LHCN-M2 (cell line): ENCODE data around the gene PDZRN3. TPM values are rescaled to one million over a fixed set of nuclear protein-coding genes. Genes with fewer than 3 reads are reported as not detected.

Experiments
- DNase-seq: peaks from one replicate; pipeline ENCODE4 v3.0.0-alpha.2; 2012; ENCODE audit warnings: low read depth
- total RNA-seq: library from RNA; depleted of rRNA; stranded (reverse); fragments of >200 nt; gene quantifications from 2 replicates; pipeline ENCODE4 v1.2.3, GENCODE V29; 2014

Gene PDZRN3
- total RNA-seq, 1 experiment from 2014 or later, result 6.7 TPM

GRCh38 chr3:73525591-73525990 lies 99.2 kb downstream of the PDZRN3 start:
- DNase-seq, result no peak

DNA sequence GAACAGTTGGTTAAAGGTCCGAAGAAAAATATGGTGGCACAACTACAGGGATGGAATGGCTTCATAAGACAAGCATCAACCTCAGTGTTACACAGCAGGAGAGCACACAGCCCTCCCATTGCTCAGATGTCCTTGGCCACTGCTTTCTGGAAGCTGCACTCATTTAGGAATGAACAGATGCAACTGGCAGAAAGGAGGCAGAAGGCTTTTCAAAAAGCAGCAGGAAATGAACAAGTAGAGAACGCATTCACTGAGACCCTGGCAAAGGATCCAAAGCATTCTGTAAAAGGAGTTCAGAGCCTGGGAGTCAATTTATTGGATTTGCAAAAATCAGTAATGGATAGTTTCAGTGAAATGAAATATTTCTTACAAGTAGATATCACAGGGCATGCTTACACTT lies 101.1 kb downstream of the PDZRN3 start:
- no peak for DNase-seq

GRCh38 chr3:73521734-73522336 lies 102.9 kb downstream of the PDZRN3 start:
- no peak for DNase-seq

GRCh38 chr3:73520931-73521461 lies 103.7 kb downstream of the PDZRN3 start:
- no peak for DNase-seq

DNA sequence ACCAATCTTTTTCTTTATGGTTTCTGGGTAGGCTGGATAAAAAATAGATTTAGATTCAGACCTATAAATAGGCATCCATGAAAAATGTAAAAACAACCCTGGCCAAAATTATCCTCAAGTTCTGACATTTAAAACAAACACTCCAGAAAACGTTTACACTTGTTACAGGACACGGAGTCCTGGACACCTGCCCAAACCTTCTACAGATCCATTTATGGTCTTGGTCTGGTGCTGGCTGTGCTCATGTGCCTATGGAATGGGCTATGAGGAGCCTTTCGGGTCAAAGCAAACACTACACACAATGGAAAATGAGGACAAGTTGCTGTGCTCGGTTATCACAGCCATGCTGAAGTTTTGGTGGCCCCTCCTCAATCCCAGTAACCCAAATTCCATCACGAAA lies 108.1 kb downstream of the PDZRN3 start:
- no peak for DNase-seq

GRCh38 chr3:73513260-73513659 lies 111.5 kb downstream of the PDZRN3 start:
- DNase-seq, result no peak

DNA sequence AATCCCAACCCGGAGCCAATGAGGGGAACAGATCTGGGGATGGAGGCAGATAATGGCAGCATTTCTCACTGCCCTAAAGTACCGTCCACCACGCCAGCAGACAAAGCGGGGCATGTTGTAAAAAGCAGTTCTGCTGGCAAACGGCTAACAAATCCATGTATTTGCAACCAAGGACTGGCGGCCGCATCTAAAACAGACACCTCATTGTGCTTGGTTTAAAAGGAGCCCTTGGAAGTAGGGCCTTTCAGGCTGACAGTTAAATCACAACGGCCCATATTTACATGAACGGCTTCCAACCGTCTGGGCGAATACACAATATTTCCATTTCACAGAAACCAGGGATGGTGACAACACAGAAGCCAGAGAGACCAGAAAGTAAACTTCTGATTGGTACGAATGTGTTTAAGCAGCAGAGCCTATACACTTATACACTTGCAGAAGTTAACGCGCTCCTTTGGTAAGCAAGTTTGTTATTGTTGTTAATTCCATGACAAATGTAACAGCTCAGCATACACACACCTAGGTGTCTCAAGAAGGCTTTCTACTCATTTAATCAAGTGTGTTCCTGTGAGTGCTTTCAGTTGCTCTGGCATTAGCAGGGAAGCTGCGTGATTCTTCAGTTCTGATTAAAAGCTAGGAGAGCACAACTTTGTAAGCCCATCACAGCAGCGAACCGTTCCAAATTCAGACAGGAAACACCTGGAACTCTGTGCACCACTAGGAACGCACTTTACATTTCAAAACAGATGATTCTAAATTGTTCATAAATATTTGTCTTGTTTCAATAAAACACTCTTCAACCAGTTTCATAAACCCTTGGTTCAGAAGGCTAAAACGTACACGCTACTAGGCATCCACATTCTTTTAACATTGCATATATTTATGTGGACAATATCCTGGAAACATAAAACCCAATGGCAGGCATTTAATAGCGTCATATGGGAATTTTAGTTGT lies 112.9 kb downstream of the PDZRN3 start:
- no peak for DNase-seq

DNA sequence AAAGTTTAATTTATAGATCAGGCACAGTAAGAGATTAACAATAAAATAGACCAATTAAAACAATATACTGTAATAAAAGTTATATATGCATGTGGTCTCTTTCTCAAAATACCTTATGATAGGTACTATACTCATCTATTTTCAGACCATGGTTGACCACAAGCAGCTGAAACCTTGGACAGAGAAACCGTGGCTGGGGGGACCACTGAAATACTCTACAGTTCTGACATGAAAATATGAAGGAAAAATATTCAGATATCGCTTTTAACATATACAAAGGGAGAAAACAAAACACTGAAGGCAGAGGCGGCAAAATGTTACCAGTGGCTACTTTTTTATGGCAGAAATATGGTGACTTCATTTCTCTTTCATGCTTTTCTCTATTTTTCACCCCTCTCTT lies 114.0 kb downstream of the PDZRN3 start:
- DNase-seq, result no peak

GRCh38 chr3:73510334-73510733 lies 114.4 kb downstream of the PDZRN3 start:
- DNase-seq, result no peak

- no peak for DNase-seq
Observed at GRCh38 chr3:73509816-73510215, 114.9 kb downstream of the PDZRN3 start.

- DNase-seq, result no peak
Observed at GRCh38 chr3:73509066-73509465, 115.7 kb downstream of the PDZRN3 start.

DNA sequence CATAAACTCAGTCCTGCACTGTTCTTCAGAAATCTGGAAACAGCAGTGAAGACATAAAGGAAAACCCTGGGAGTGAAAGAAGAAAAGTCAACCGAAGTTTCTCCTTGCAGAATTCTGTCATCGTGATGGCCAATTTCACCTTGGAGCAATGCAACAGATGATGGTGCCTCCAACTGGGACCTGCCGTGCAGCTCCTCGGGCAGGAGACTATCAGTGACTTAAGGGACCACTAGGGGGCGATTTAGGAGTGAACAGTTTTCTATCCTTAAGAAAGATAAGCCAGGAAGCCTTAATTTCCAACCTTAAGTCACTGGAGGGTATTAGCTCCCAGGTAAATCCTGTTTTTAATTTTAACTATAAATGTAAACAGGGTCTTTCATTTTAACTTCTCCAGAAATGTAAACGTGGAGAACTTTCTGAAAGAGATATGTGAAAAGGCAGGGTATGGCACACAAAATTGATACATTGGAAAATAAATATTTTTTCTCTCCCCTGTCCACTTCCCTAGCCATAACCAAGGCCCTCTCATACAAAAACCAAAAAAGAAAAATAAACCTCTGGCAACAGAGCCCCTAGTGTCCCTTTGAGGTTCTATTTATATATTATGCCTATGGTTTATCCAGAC lies 116.3 kb downstream of the PDZRN3 start:
- DNase-seq, result peak; percentile 62

GRCh38 chr3:73504852-73505251 lies 119.9 kb downstream of the PDZRN3 start:
- no peak for DNase-seq

DNA sequence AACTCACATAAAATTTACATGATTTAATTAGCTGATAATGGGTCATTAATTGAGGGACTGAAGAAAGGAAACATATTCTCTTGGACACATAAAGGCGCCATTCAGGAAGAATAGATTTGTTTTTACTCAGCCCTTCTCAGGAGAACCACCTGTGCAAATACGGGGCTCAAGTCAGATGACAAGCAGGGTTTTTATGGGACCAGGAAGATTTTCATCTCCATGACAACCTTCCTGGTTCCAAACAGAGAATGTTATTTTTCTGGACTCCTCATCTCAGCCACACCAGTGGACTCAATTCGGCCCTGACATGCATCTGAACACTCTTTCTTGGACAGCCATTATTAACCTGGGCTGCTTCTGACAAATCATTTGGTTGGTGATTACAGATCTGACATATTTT lies 120.5 kb downstream of the PDZRN3 start:
- no peak for DNase-seq

DNA sequence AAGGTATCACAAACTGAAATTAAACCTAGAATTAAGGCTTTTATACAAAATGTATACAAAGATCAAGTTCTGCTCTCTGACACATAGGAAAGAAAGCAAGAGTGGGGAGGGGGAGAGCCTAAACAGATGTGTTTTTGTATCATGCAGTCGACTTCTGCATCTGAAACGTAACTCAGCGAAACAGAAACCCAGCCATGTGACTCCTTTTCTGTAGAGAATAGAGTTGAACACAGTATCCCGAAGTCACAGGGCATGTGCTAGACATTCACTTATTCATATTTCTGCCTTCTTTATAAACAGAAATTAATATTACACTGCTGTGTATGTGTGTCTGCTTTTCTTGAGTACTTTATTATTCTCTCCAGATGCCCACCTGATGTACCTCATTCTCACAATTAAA lies 121.0 kb downstream of the PDZRN3 start:
- no peak for DNase-seq

DNA sequence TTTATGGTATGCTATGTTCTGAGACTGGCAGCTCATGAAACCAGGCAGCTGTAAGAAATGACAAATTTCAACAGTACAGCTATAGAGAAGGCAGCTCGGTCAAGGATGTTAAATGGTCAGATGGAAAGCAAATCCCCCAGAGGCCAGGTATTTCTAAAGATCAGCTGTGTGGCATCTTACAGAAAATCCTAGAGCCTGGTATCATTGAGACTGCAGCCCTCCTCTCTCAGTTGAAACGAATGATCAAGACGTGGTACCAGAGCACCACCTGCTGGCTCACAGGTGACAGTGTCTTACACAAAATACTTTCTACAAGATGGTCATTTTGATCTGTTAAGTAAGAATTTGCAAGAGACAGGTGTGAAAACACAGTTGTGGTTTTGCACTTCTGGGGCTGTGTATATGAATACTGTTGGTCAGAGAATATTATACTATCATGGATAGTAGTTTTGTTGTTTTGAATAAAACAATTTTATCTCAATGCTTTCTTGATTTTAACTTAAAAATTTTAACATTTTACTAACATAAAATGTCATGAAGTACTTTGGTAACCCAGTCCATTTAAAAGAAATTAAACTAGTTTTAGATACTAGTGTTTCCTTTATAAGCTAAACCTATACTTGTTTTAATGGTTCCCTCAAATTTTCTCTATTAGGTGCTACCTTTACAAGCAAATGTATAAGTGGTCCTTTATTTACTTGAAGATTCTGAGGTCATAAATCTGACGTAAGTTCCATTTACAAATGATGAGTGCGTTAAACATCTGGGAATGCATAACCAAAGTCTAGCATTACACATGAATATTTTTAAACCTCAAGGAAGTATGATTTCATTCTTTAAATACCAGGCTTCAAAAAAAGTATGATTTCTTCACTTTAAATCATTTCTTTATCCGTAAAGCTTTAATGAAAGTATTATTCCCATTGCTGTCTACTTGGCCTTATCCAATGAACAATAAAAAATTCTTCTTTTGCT lies 121.8 kb downstream of the PDZRN3 start:
- DNase-seq, result peak; percentile 80

GRCh38 chr3:73500321-73500720 lies 124.4 kb downstream of the PDZRN3 start:
- no peak for DNase-seq

DNA sequence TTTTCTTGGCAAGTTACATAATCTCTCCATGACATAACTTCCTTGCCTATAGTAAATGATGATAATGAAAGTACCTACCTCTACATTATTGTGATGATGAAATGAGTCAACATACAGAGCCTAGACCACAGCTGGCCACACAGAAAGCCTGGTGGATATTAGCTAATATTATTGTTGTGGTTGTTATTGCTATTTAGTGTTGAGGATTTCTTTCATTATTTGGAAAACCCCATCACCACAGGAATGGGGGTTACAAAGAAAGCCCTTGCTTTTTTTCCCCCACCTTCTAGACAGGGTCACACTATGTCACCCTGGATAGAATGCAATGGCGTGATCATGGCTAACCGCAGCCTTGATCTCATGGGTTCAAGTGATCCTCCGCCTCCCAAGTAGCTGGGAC lies 125.0 kb downstream of the PDZRN3 start:
- no peak for DNase-seq

GRCh38 chr3:73498764-73499622 lies 125.7 kb downstream of the PDZRN3 start:
- no peak for DNase-seq
